SU-DHL-6 (cell line): ENCODE measurements around the gene PDGFB.

Experiments used
- CTCF ChIP-seq: fragments of 200-600 bp; sonication (generic); IDR thresholded peaks from one replicate; pipeline ENCODE4 v1.5.1; 2017; ENCODE audit warnings: antibody characterized with exemption, mild to moderate bottlenecking, low read length, moderate library complexity; ENCODE audit not compliant: insufficient read depth, poor library complexity, severe bottlenecking
- EZH2phosphoT487 ChIP-seq: fragments of 200-600 bp; sonication (generic), shearing (Covaris generic); conservative IDR thresholded peaks from 2 replicates; pipeline ENCODE4 v1.6.1; 2018; ENCODE audit warnings: mild to moderate bottlenecking, antibody characterized with exemption, low read length, moderate library complexity, mixed read lengths

GRCh38 chr22:39256186-39256552 is 11.4 kb upstream of the PDGFB start:
- TF ChIP-seq CTCF (no peak), EZH2phosphoT487 (no peak)
